ENCODE results near the gene TPRX1. TPM values are rescaled to one million over a fixed set of nuclear protein-coding genes. Genes with fewer than 3 reads are reported as not detected.
"Not testable (repeated sequence)": the region's sequence is repeated elsewhere in the genome, so short reads cannot be mapped to it uniquely, and the experiment has no call there.

Gene TPRX1
- total and polyA plus RNA-seq, 2 donors (not counting 1 experiment from before 2014, with no cell fraction given): not detected

DNA sequence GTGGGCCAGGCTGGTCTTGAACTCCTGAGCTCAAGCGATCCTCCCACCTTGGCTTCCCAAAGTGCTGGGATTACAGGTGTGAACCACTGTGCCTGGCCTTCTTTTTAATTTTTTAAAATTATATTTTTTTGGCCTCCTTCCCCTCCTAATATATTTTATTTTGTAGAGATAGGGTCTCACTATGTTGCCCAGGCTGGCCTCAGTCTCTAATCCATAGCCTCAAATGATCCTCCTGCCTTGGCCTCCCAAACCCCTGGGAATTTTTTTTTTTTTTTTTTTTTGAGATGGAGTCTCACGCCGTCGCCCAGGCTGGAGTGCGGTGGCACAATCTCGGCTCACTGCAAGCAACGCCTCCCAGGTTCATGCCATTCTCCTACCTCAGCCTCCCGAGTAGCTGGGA lies 11.9 kb upstream of the TPRX1 start:
- ChIA-PET CTCF (interaction anchor here (0.8 kb wide), 1 partner anchor 457 kb away, joined by 3 read pairs; no protein-coding TSS in a partner anchor), POLR2A (interaction anchor here (0.6 kb wide), 1 partner anchor 501 kb away, joined by 3 read pairs; no protein-coding TSS in a partner anchor)
- H3K4me3 ChIP-seq (ENCODE audit: control extremely low read depth in 1 of 5, extremely low read depth in 1 of 5, insufficient read depth in 1 of 5, low read depth in 2 of 5, low read length in 4 of 5); H3K36me3 ChIP-seq (replicated peaks in 1 of 2; ENCODE audit: control extremely low read depth in 1 of 2, control insufficient read depth in 1 of 2, extremely low read depth in 1 of 2, insufficient read depth in 2 of 2, low read length in 1 of 2); H3K27ac ChIP-seq (ENCODE audit: low read length in 2 of 2); H3K4me1 Mint-ChIP-seq; H3K9ac ChIP-seq (ENCODE audit: low read length); H3K9me3 ChIP-seq (ENCODE audit: control extremely low read depth in 1 of 3, control insufficient read depth in 2 of 3, insufficient read depth in 1 of 3, low read length in 2 of 3); H3K79me2 ChIP-seq (ENCODE audit: control insufficient read depth, insufficient read depth, low read length); H3K9me3 Mint-ChIP-seq (ENCODE audit: insufficient read depth); H3K4me3 Mint-ChIP-seq; intact Hi-C loops (cut with micrococcal nuclease); H4K20me1 ChIP-seq (ENCODE audit: control insufficient read depth, insufficient read depth, low read length, poor library complexity, severe bottlenecking); DNase-seq; H2AFZ ChIP-seq (ENCODE audit: insufficient read depth, low read depth, low read length, poor library complexity, severe bottlenecking); ATAC-seq (ENCODE audit: low read depth); H3K4me1 ChIP-seq (ENCODE audit: control insufficient read depth in 2 of 2, insufficient read depth in 2 of 2, low read length in 2 of 2); H3K4me2 ChIP-seq (replicated peaks; ENCODE audit: low read depth, low read length, poor library complexity, severe bottlenecking); H3K27ac Mint-ChIP-seq: not testable (repeated sequence)
- H3K27me3 Mint-ChIP-seq: peaks cover 34% of the 10 kb centered on the region
- WGBS (ENCODE audit: insufficient coverage): no CpG with 5 or more reads among the region's 8 CpGs
- peaks cover 0 to 23% (median 3%) of the 10 kb centered on the region in 4 experiments for H3K27me3 ChIP-seq (replicated peaks in 1 of 4; ENCODE audit: control extremely low read depth in 1 of 4, control insufficient read depth in 3 of 4, insufficient read depth in 4 of 4, low read length in 3 of 4)

DNA sequence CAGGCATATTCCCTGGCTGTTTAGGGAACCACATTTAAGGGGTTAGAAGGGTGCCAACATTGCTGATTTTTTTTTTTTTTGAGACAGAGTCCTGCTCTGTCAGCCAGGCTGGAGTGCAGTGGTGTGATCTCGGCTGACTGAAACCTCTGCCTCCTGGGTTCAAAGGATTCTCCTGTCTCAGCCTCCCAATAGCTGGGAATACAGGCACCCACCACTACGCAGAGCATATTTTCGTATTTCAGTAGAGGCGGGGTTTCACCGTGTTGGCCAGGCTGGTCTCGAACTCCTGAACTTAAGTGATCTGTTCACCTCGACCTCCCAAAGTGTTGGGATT lies 9.6 kb upstream of the TPRX1 start:
- no peaks in the 10 kb centered on the region for H3K9me3 Mint-ChIP-seq (ENCODE audit: insufficient read depth)
- no peak overlapping the region for H3K4me3 Mint-ChIP-seq
- no peaks in the 10 kb centered on the region for H3K9me3 ChIP-seq (ENCODE audit: control extremely low read depth in 1 of 3, control insufficient read depth in 2 of 3, insufficient read depth in 1 of 3, low read length in 2 of 3)
- H3K27me3 Mint-ChIP-seq: peaks cover 15% of the 10 kb centered on the region
- no peak overlapping the region for H2AFZ ChIP-seq (ENCODE audit: insufficient read depth, low read depth, low read length, poor library complexity, severe bottlenecking)
- no peak for TF ChIP-seq EZH2 (IDR thresholded peaks at IDR 0.05; ENCODE audit: borderline replicate concordance, insufficient read depth, low read depth, low read length, poor library complexity, severe bottlenecking)
- peak; percentile 29 for TF ChIP-seq CTCF (IDR thresholded peaks at IDR 0.05)
- H3K4me1 Mint-ChIP-seq: no peaks in the 10 kb centered on the region
- H3K27ac ChIP-seq (ENCODE audit: low read length in 2 of 2): no peak overlapping the region
- DNase-seq (no peak), ATAC-seq (ENCODE audit: low read depth) (no peak)
- H3K9ac ChIP-seq (ENCODE audit: low read length): no peak overlapping the region
- no peaks in the 10 kb centered on the region for H3K36me3 ChIP-seq (replicated peaks in 1 of 2; ENCODE audit: control extremely low read depth in 1 of 2, control insufficient read depth in 1 of 2, extremely low read depth in 1 of 2, insufficient read depth in 2 of 2, low read length in 1 of 2)
- H3K4me1 ChIP-seq (ENCODE audit: control insufficient read depth in 2 of 2, insufficient read depth in 2 of 2, low read length in 2 of 2): no peaks in the 10 kb centered on the region
- CTCF ChIA-PET: no interaction called here
- no peaks in the 10 kb centered on the region for H3K79me2 ChIP-seq (ENCODE audit: control insufficient read depth, insufficient read depth, low read length)
- H3K27ac Mint-ChIP-seq: no peak overlapping the region
- H3K27me3 ChIP-seq (replicated peaks in 1 of 4; ENCODE audit: control extremely low read depth in 1 of 4, control insufficient read depth in 3 of 4, insufficient read depth in 4 of 4, low read length in 3 of 4): peaks cover 0 to 10% (median 0%) of the 10 kb centered on the region in 4 experiments
- WGBS (ENCODE audit: insufficient coverage): 77% methylated on average over 6 of the region's 7 CpGs
- no peak overlapping the region for H3K4me2 ChIP-seq (replicated peaks; ENCODE audit: low read depth, low read length, poor library complexity, severe bottlenecking)
- H4K20me1 ChIP-seq (ENCODE audit: control insufficient read depth, insufficient read depth, low read length, poor library complexity, severe bottlenecking): no peaks in the 10 kb centered on the region
- intact Hi-C loops (cut with micrococcal nuclease): no loop called here
- POLR2A ChIA-PET: no interaction called here
- H3K4me3 ChIP-seq (ENCODE audit: control extremely low read depth in 1 of 5, extremely low read depth in 1 of 5, insufficient read depth in 1 of 5, low read depth in 2 of 5, low read length in 4 of 5): no peak overlapping the region

Measured in B cell (primary cell).